ENCODE results near the gene SLIT3. TPM values are rescaled to one million over a fixed set of nuclear protein-coding genes. Genes with fewer than 3 reads are reported as not detected.

Gene SLIT3
- total RNA-seq, 4 donors from 2014 or later, result 10.8 to 30.8 (median 18.4) TPM

- 63% methylated on average over 1 of the region's 1 CpG for WGBS
- peaks cover 48% of the 10 kb centered on the region for H3K4me1 ChIP-seq
- no peak for TF ChIP-seq POLR2A (IDR thresholded peaks at IDR 0.05)
- TF ChIP-seq POLR2AphosphoS5 (IDR thresholded peaks at IDR 0.05), result no peak
- TF ChIP-seq EP300 (IDR thresholded peaks at IDR 0.05), result no peak
- TF ChIP-seq CTCF (IDR thresholded peaks at IDR 0.05), result no peak
- H3K9me3 ChIP-seq, result no peaks in the 10 kb centered on the region
- H3K27me3 ChIP-seq, result no peaks in the 10 kb centered on the region
- H3K4me3 ChIP-seq, result no peak overlapping the region
- no peak for DNase-seq (ENCODE audit: low spot score in 2 of 2)
- H3K36me3 ChIP-seq, result no peaks in the 10 kb centered on the region
- peak overlapping the region; percentile 73 for H3K27ac ChIP-seq
Measured at GRCh38 chr5:169165052-169165451, 135.9 kb downstream of the SLIT3 start.

- Histone ChIP-seq H3K27ac (peak overlapping the region; percentile 73), H3K9me3 (no peaks in the 10 kb centered on the region), H3K27me3 (no peaks in the 10 kb centered on the region), H3K36me3 (no peaks in the 10 kb centered on the region), H3K4me3 (no peak overlapping the region), H3K4me1 (peaks cover 48% of the 10 kb centered on the region)
- DNase-seq (ENCODE audit: low spot score in 2 of 2), result no peak
- 13% methylated on average over 6 of the region's 6 CpGs for WGBS
- TF ChIP-seq EP300 (IDR thresholded peaks at IDR 0.05) (no peak), POLR2A (IDR thresholded peaks at IDR 0.05) (no peak), POLR2AphosphoS5 (IDR thresholded peaks at IDR 0.05) (no peak), CTCF (IDR thresholded peaks at IDR 0.05) (no peak)
Measured at GRCh38 chr5:169164481-169164925, 136.4 kb downstream of the SLIT3 start.

- 66% methylated on average over 3 of the region's 3 CpGs for WGBS
- TF ChIP-seq POLR2AphosphoS5 (IDR thresholded peaks at IDR 0.05) (no peak), EP300 (IDR thresholded peaks at IDR 0.05) (no peak), POLR2A (IDR thresholded peaks at IDR 0.05) (no peak), CTCF (IDR thresholded peaks at IDR 0.05) (no peak)
Measured at GRCh38 chr5:169162407-169162806, 138.5 kb downstream of the SLIT3 start.

GRCh38 chr5:169161022-169161680 is 139.8 kb downstream of the SLIT3 start:
- Histone ChIP-seq H3K9me3 (peaks cover 10% of the 10 kb centered on the region), H3K27ac (peak overlapping the region; percentile 47), H3K36me3 (no peaks in the 10 kb centered on the region), H3K4me3 (no peak overlapping the region), H3K4me1 (peaks cover 44% of the 10 kb centered on the region), H3K27me3 (no peaks in the 10 kb centered on the region)
- TF ChIP-seq POLR2A (IDR thresholded peaks at IDR 0.05), result no peak
- TF ChIP-seq CTCF (IDR thresholded peaks at IDR 0.05), result peak in 1 of 2 donors; percentile 10
- peak in 2 of 3 donors; percentile 12 to 34 for TF ChIP-seq POLR2AphosphoS5 (IDR thresholded peaks at IDR 0.05)
- TF ChIP-seq EP300 (IDR thresholded peaks at IDR 0.05), result no peak
- DNase-seq (ENCODE audit: low spot score in 2 of 2), result peak; percentile 81 to 85
- WGBS, result 29% methylated on average over 13 of the region's 13 CpGs

More at GRCh38 chr5:169162407-169162806, 138.5 kb downstream of the SLIT3 start:
- H3K27ac ChIP-seq, result no peak overlapping the region
- DNase-seq (ENCODE audit: low spot score in 2 of 2), result no peak
- peaks cover 10% of the 10 kb centered on the region for H3K9me3 ChIP-seq
- H3K27me3 ChIP-seq, result no peaks in the 10 kb centered on the region
- no peaks in the 10 kb centered on the region for H3K36me3 ChIP-seq
- H3K4me3 ChIP-seq, result no peak overlapping the region
- peaks cover 44% of the 10 kb centered on the region for H3K4me1 ChIP-seq

- TF ChIP-seq EP300 (IDR thresholded peaks at IDR 0.05) (no peak), POLR2A (IDR thresholded peaks at IDR 0.05) (no peak), POLR2AphosphoS5 (IDR thresholded peaks at IDR 0.05) (no peak), CTCF (IDR thresholded peaks at IDR 0.05) (no peak)
- no peak for DNase-seq (ENCODE audit: low spot score in 2 of 2)
- Histone ChIP-seq H3K27ac (peak overlapping the region; percentile 47), H3K4me3 (no peak overlapping the region), H3K9me3 (peaks cover 10% of the 10 kb centered on the region), H3K4me1 (peaks cover 42% of the 10 kb centered on the region), H3K27me3 (no peaks in the 10 kb centered on the region), H3K36me3 (no peaks in the 10 kb centered on the region)
- 54% methylated on average over 6 of the region's 6 CpGs for WGBS
Measured at GRCh38 chr5:169160405-169160901, 140.5 kb downstream of the SLIT3 start.

Data from suprapubic skin (tissue), 4 donors.